HCT116 (cell line): ENCODE data around the gene SRPK2. TPM values are rescaled to one million over a fixed set of nuclear protein-coding genes. Genes with fewer than 3 reads are reported as not detected.

Source experiments
- ATAC-seq: fragments of 200-7000 bp; cut with Tn5 transposase; 2 replicates; pipeline ENCODE4 v1.9.1; 2020; ENCODE audit warnings: mild to moderate bottlenecking, moderate library complexity
- BruUV-seq: library from RNA; stranded (reverse); fragments of 400-500 nt; replicated peaks from 2 replicates; lab custom pipeline; 2021; lab: Mats Ljungman, UMichigan
- CTCF ChIA-PET: fragments of 300-600 bp; sonication (Branson Sonifier 250); formaldehyde crosslinking; loops from one replicate; lab custom pipeline; 2021; ENCODE audit warnings: antibody characterized with exemption; lab: Charles Lee
- POLR2A ChIA-PET: fragments of 300-600, 350-600 bp; sonication (Branson Sonifier 250); formaldehyde crosslinking; loops from one replicate; lab custom pipeline; 2021; ENCODE audit warnings: antibody characterized with exemption; lab: Charles Lee
- RAD21 ChIA-PET, 2 experiments: fragments of 300-600 bp; sonication (Branson Sonifier 250); formaldehyde crosslinking; loops; one replicate each; lab custom pipeline; 2023; ENCODE audit warnings: low total read pairs in 2 of 2; ENCODE audit not compliant: uncharacterized antibody in 2 of 2, unreplicated experiment in 2 of 2, low non-redundant PET in 1 of 2; lab: Charles Lee
- DNase-seq: peaks from one replicate; pipeline ENCODE4 v3.0.0-alpha.2; 2010; ENCODE audit warnings: low read depth, low spot score
- H2AFZ ChIP-seq: fragments of 200-600 bp; shearing (Covaris generic), sonication (generic); 2 replicates; pipeline ENCODE4 v1.6.1; 2017; ENCODE audit warnings: low read depth, mixed run types, mixed read lengths, antibody characterized with exemption, low read length; ENCODE audit not compliant: poor library complexity, severe bottlenecking
- H3K27ac ChIP-seq: 2 replicates; pipeline ENCODE4 v1.5.1; 2012; ENCODE audit warnings: low read depth, low read length
- H3K27me3 ChIP-seq: fragments of 200-600 bp; sonication (generic); 2 replicates; pipeline ENCODE4 v1.6.1; 2016; ENCODE audit warnings: mixed run types, low read length, mixed read lengths; ENCODE audit not compliant: insufficient read depth
- H3K36me3 ChIP-seq, 2 experiments: fragments of 200-500 bp in 1 of 2; fragments of 200-600 bp in 1 of 2; sonication (Bioruptor generic) in 1 of 2; sonication (generic) in 1 of 2; 2 replicates each; pipeline versions ENCODE4 v1.5.1 to v1.6.1; 2014 to 2016; ENCODE audit warnings: low read length in 2 of 2, inconsistent platforms in 1 of 2, mixed read lengths in 1 of 2, mixed run types in 1 of 2; ENCODE audit not compliant: insufficient read depth in 2 of 2, control insufficient read depth in 1 of 2
- H3K4me1 ChIP-seq, 2 experiments: fragments of 200-600 bp in 1 of 2; sonication (generic) in 1 of 2; 2 replicates each; pipeline versions ENCODE4 v1.5.1 to v1.6.1; 2012 to 2017; ENCODE audit warnings: low read length in 2 of 2, inconsistent platforms in 1 of 2, mild to moderate bottlenecking in 1 of 2, mixed read lengths in 1 of 2, mixed run types in 1 of 2, moderate library complexity in 1 of 2; ENCODE audit not compliant: insufficient read depth in 2 of 2, control insufficient read depth in 1 of 2
- H3K4me2 ChIP-seq: fragments of 200-600 bp; sonication (generic); 2 replicates; pipeline ENCODE4 v1.6.1; 2017; ENCODE audit warnings: mixed run types, low read length, mixed read lengths
- H3K4me3 ChIP-seq, 2 experiments: fragments of 200-600 bp in 1 of 2; sonication (generic) in 1 of 2; replicated peaks in 1 of 2; 2 replicates each; pipeline ENCODE4 v1.5.1; 2011 to 2016; ENCODE audit warnings: low read length in 2 of 2, control low read depth in 1 of 2, low read depth in 1 of 2, mild to moderate bottlenecking in 1 of 2, mixed read lengths in 1 of 2, mixed run types in 1 of 2
- H3K79me2 ChIP-seq: fragments of 200-600 bp; sonication (generic); 2 replicates; pipeline ENCODE4 v1.6.1; 2017; ENCODE audit warnings: mild to moderate bottlenecking, mixed run types, low read length, moderate library complexity, mixed read lengths; ENCODE audit not compliant: insufficient read depth
- H3K9ac ChIP-seq: fragments of 200-600 bp; sonication (generic); 2 replicates; pipeline ENCODE4 v1.6.1; 2016; ENCODE audit warnings: low read length, mixed read lengths
- H3K9me2 ChIP-seq: fragments of 200-600 bp; sonication (generic), shearing (Covaris generic); 2 replicates; pipeline ENCODE4 v1.6.1; 2017; ENCODE audit warnings: mixed run types, mild to moderate bottlenecking, moderate library complexity; ENCODE audit not compliant: insufficient read depth
- H3K9me3 ChIP-seq, 2 experiments: fragments of 200-500 bp in 1 of 2; fragments of 200-600 bp in 1 of 2; sonication (Bioruptor generic) in 1 of 2; sonication (generic) in 1 of 2; 2 replicates each; pipeline ENCODE4 v1.6.1; 2014 to 2017; ENCODE audit warnings: low read length in 2 of 2, mixed read lengths in 2 of 2, inconsistent platforms in 1 of 2, low read depth in 1 of 2, mild to moderate bottlenecking in 1 of 2, mixed run types in 1 of 2, moderate library complexity in 1 of 2; ENCODE audit not compliant: control insufficient read depth in 1 of 2, insufficient read depth in 1 of 2
- H4K20me1 ChIP-seq: fragments of 200-600 bp; sonication (generic), shearing (Covaris generic); 2 replicates; pipeline ENCODE4 v1.6.1; 2017; ENCODE audit warnings: mixed run types, mild to moderate bottlenecking, moderate library complexity; ENCODE audit not compliant: insufficient read depth
- ATF3 ChIP-seq: IDR thresholded peaks from 2 replicates; pipeline ENCODE4 v1.6.1; 2012
- CBX3 ChIP-seq: IDR thresholded peaks from 2 replicates; pipeline ENCODE4 v1.6.1; 2012; ENCODE audit warnings: low read depth
- CEBPB ChIP-seq: IDR thresholded peaks from 2 replicates; pipeline ENCODE4 v1.6.1; 2012; ENCODE audit warnings: low read depth
- CTCF ChIP-seq, 3 experiments: fragments of 200-600 bp in 1 of 3; sonication (generic) in 1 of 3; IDR thresholded peaks in 2 of 3; conservative IDR thresholded peaks in 1 of 3; 2 replicates each; pipeline ENCODE4 v1.5.1; 2012 to 2017; ENCODE audit warnings: low read depth in 2 of 3, low read length in 2 of 3, antibody characterized with exemption in 1 of 3, borderline replicate concordance in 1 of 3, control low read depth in 1 of 3, mild to moderate bottlenecking in 1 of 3, mixed read lengths in 1 of 3, mixed run types in 1 of 3, moderate library complexity in 1 of 3; ENCODE audit not compliant: insufficient read depth in 1 of 3
- EGR1 ChIP-seq: IDR thresholded peaks from 2 replicates; pipeline ENCODE4 v1.6.1; 2012; ENCODE audit warnings: low read depth
- EZH2 ChIP-seq: fragments of 200-600 bp; sonication (generic); IDR thresholded peaks from 2 replicates; pipeline ENCODE4 v1.6.1; 2017; ENCODE audit warnings: antibody characterized with exemption, mixed run types
- FOSL1 ChIP-seq: IDR thresholded peaks from 2 replicates; pipeline ENCODE4 v1.6.1; 2012; ENCODE audit warnings: low read depth
- MAX ChIP-seq: IDR thresholded peaks from 2 replicates; pipeline ENCODE4 v1.6.1; 2012
- POLR2AphosphoS5 ChIP-seq: IDR thresholded peaks from 2 replicates; pipeline ENCODE4 v1.6.1; 2011; ENCODE audit warnings: mild to moderate bottlenecking, low read depth, low read length, moderate library complexity
- REST ChIP-seq: IDR thresholded peaks from 2 replicates; pipeline ENCODE4 v1.6.1; 2012; ENCODE audit warnings: low read depth
- SIN3A ChIP-seq: IDR thresholded peaks from 2 replicates; pipeline ENCODE4 v1.6.1; 2012; ENCODE audit warnings: low read depth
- SRF ChIP-seq: IDR thresholded peaks from 2 replicates; pipeline ENCODE4 v1.6.1; 2012; ENCODE audit warnings: low read depth
- YY1 ChIP-seq: IDR thresholded peaks from 2 replicates; pipeline ENCODE4 v1.6.1; 2011; ENCODE audit warnings: low read length, low read depth, moderate library complexity, mild to moderate bottlenecking; ENCODE audit not compliant: insufficient replicate concordance; ENCODE audit errors: extremely low read depth
- ZFX ChIP-seq: fragments of 450-650 bp; IDR thresholded peaks from 2 replicates; pipeline ENCODE4 v1.6.1; 2017
- ZNF274 ChIP-seq: fragments of 200-500 bp; sonication (Bioruptor generic); IDR thresholded peaks from 2 replicates; pipeline ENCODE4 v1.6.1; 2014; ENCODE audit warnings: mild to moderate bottlenecking, low read depth, low read length, inconsistent platforms
- intact Hi-C: fragments of 100-400 bp; cut with micrococcal nuclease; formaldehyde crosslinking; loops from 2 replicates; pipeline ENCODE4 v1.10.0; 2022
- total RNA-seq: library from RNA; stranded (reverse); gene quantifications from one replicate; pipeline ENCODE4 v1.2.1, GENCODE V29; 2021; ENCODE audit not compliant: unreplicated experiment
- TF ChIP-seq, protein P1 (sequence below): IDR thresholded peaks from 2 replicates; pipeline ENCODE4 v1.6.1; 2011; ENCODE audit warnings: mild to moderate bottlenecking, low read length, moderate library complexity; ENCODE audit not compliant: insufficient replicate concordance; ENCODE audit errors: extremely low read depth

SRPK2 gene
- total RNA-seq, 1 experiment from 2014 or later, result 37.4 TPM

GRCh38 chr7:105269397-105269796, 119.3 kb downstream of the SRPK2 start:
- Histone ChIP-seq H4K20me1 (no peaks in the 10 kb centered on the region), H3K27ac (no peak overlapping the region), H3K4me1 (peaks cover 2 to 21% of the 10 kb centered on the region in 2 experiments; a peak in 2 of 4 replicates), H3K36me3 (no peaks in the 10 kb centered on the region), H3K4me3 (no peak overlapping the region; a peak in 1 of 4 replicates), H2AFZ (no peak overlapping the region), H3K9me3 (no peaks in the 10 kb centered on the region), H3K79me2 (peaks cover 18% of the 10 kb centered on the region), H3K27me3 (no peaks in the 10 kb centered on the region), H3K9ac (no peak overlapping the region), H3K4me2 (peak overlapping the region; percentile 37), H3K9me2 (no peaks in the 10 kb centered on the region)
- BruUV-seq, result no TSS peak
- ChIA-PET POLR2A (no interaction called here), CTCF (no interaction called here), RAD21 (no interaction called here)
- TF ChIP-seq ZNF274, result no peak
- TF ChIP-seq CTCF (IDR thresholded peaks at IDR 0.05 in 2 of 3, conservative IDR thresholded peaks at IDR 0.05 in 1 of 3; ENCODE audit: borderline replicate concordance in 1 of 3, insufficient read depth in 1 of 3, low read depth in 2 of 3, low read length in 2 of 3), result no peak
- no peak for TF ChIP-seq ATF3
- no peak for TF ChIP-seq SRF
- TF ChIP-seq, protein P1, sequence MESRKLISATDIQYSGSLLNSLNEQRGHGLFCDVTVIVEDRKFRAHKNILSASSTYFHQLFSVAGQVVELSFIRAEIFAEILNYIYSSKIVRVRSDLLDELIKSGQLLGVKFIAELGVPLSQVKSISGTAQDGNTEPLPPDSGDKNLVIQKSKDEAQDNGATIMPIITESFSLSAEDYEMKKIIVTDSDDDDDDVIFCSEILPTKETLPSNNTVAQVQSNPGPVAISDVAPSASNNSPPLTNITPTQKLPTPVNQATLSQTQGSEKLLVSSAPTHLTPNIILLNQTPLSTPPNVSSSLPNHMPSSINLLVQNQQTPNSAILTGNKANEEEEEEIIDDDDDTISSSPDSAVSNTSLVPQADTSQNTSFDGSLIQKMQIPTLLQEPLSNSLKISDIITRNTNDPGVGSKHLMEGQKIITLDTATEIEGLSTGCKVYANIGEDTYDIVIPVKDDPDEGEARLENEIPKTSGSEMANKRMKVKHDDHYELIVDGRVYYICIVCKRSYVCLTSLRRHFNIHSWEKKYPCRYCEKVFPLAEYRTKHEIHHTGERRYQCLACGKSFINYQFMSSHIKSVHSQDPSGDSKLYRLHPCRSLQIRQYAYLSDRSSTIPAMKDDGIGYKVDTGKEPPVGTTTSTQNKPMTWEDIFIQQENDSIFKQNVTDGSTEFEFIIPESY, result no peak
- no peak for TF ChIP-seq EZH2
- no peak for TF ChIP-seq MAX
- no peak for TF ChIP-seq POLR2AphosphoS5
- no peak for TF ChIP-seq YY1
- TF ChIP-seq REST, result no peak
- TF ChIP-seq ZFX, result no peak
- TF ChIP-seq FOSL1, result no peak
- no peak for TF ChIP-seq CEBPB
- no peak for TF ChIP-seq SIN3A
- no peak for TF ChIP-seq CBX3
- TF ChIP-seq EGR1, result no peak
- DNase-seq (no peak), ATAC-seq (no peak)
- intact Hi-C loops, result no loop called here
